Brain pericyte (primary cell): Measurements from ENCODE around the gene TRPV3.
"Not testable (repeated sequence)": the region's sequence is repeated elsewhere in the genome, so short reads cannot be mapped to it uniquely, and the experiment has no call there.

Experiments used
- DNase-seq: peaks from one replicate; pipeline ENCODE4 v3.0.0-alpha.2; 2012; ENCODE audit warnings: low read depth, low spot score

TRPV3 gene

GRCh38 chr17:3526491-3526890 lies 31.1 kb downstream of the TRPV3 start:
- no peak for DNase-seq

- DNase-seq: no peak
Measured at GRCh38 chr17:3524024-3524423, 33.6 kb downstream of the TRPV3 start.

- not testable (repeated sequence) for DNase-seq
Measured at GRCh38 chr17:3519472-3519871, 38.1 kb downstream of the TRPV3 start.

- DNase-seq: no peak
Measured at GRCh38 chr17:3514873-3515272, 42.7 kb downstream of the TRPV3 start.

GRCh38 chr17:3514167-3514566 lies 43.4 kb downstream of the TRPV3 start:
- not testable (repeated sequence) for DNase-seq

GRCh38 chr17:3513305-3514035 lies 44.1 kb downstream of the TRPV3 start:
- DNase-seq: no peak

- DNase-seq: no peak
Measured at GRCh38 chr17:3512505-3513171, 45.0 kb downstream of the TRPV3 start.

GRCh38 chr17:3511852-3512504 lies 45.6 kb downstream of the TRPV3 start:
- no peak for DNase-seq

GRCh38 chr17:3510090-3510489 lies 47.5 kb downstream of the TRPV3 start:
- no peak for DNase-seq

- no peak for DNase-seq
Measured at GRCh38 chr17:3507869-3508268, 49.7 kb downstream of the TRPV3 start.

- DNase-seq: no peak
Measured at GRCh38 chr17:3507071-3507470, 50.5 kb downstream of the TRPV3 start.

- no peak for DNase-seq
Measured at GRCh38 chr17:3506054-3506453, 51.6 kb downstream of the TRPV3 start.

- no peak for DNase-seq
Measured at GRCh38 chr17:3505008-3505407, 52.6 kb downstream of the TRPV3 start.

GRCh38 chr17:3503285-3503684 lies 54.3 kb downstream of the TRPV3 start:
- DNase-seq: no peak

- no peak for DNase-seq
Measured at GRCh38 chr17:3502466-3502865, 55.1 kb downstream of the TRPV3 start.

- DNase-seq: no peak
Measured at GRCh38 chr17:3501344-3501743, 56.3 kb downstream of the TRPV3 start.

- no peak for DNase-seq
Measured at GRCh38 chr17:3497101-3497500, 60.5 kb downstream of the TRPV3 start.

GRCh38 chr17:3485481-3486068 lies 72.0 kb downstream of the TRPV3 start:
- DNase-seq: no peak

GRCh38 chr17:3482852-3483251 lies 74.8 kb downstream of the TRPV3 start:
- DNase-seq: no peak

GRCh38 chr17:3479988-3480387 lies 77.6 kb downstream of the TRPV3 start:
- DNase-seq: no peak

GRCh38 chr17:3475812-3476610 lies 81.6 kb downstream of the TRPV3 start, which contains the start of gene ASPA:
Gene ASPA (plus strand): TSS chr17:3475997. CDS start chr17:3476160, 163 bp downstream.
- no peak for DNase-seq
